Measurements from ENCODE around the gene CNPY1.

CNPY1 gene

DNA sequence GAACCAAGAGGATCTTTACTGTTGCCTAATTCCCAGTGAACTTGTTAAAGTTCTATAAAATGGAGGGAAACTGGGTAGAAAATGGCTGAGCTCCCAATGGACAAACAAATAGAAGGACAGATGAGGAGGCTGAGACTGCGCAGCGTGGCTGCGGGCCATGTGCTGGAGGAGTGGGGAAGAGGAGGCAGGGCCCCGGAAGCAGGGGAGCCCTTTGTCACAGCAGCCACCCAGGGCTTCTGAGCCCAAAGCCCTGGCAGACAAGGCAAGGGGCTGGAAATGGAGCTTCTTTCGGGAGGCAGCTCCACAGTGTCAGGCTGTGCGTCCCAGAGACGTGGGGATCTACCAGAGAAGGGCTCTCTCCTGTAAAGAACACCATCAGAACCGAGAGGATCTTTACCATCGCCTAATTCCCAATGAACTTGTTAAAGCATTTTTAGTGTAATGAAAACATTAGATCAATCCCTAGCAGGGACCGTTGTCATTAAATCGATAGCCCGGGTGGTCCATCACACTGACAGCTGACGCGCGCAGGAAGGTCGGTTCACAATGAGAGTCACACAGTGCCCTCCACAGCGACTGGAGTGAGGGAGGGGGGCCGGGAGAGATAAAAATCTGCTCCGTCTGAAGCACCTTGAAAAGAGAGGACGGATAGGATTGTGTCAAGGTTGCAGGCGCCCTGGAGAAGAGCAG, 14.0 kb upstream of the CNPY1 start:
- Histone ChIP-seq H3K27me3 (replicated peaks; ENCODE audit: control insufficient read depth, insufficient read depth, low read length) (peaks cover 2% of the 10 kb centered on the region), H3K4me3 (replicated peaks; ENCODE audit: low read depth, low read length) (no peak overlapping the region), H3K36me3 (ENCODE audit: control insufficient read depth, insufficient read depth, low read length) (no peaks in the 10 kb centered on the region)
- no peak for DNase-seq (ENCODE audit: extremely low read depth, insufficient read length)
- TF ChIP-seq, protein P1, sequence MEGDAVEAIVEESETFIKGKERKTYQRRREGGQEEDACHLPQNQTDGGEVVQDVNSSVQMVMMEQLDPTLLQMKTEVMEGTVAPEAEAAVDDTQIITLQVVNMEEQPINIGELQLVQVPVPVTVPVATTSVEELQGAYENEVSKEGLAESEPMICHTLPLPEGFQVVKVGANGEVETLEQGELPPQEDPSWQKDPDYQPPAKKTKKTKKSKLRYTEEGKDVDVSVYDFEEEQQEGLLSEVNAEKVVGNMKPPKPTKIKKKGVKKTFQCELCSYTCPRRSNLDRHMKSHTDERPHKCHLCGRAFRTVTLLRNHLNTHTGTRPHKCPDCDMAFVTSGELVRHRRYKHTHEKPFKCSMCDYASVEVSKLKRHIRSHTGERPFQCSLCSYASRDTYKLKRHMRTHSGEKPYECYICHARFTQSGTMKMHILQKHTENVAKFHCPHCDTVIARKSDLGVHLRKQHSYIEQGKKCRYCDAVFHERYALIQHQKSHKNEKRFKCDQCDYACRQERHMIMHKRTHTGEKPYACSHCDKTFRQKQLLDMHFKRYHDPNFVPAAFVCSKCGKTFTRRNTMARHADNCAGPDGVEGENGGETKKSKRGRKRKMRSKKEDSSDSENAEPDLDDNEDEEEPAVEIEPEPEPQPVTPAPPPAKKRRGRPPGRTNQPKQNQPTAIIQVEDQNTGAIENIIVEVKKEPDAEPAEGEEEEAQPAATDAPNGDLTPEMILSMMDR (IDR thresholded peaks at IDR 0.05; ENCODE audit: insufficient read depth, low read length, poor library complexity, severe bottlenecking): no peak

DNA sequence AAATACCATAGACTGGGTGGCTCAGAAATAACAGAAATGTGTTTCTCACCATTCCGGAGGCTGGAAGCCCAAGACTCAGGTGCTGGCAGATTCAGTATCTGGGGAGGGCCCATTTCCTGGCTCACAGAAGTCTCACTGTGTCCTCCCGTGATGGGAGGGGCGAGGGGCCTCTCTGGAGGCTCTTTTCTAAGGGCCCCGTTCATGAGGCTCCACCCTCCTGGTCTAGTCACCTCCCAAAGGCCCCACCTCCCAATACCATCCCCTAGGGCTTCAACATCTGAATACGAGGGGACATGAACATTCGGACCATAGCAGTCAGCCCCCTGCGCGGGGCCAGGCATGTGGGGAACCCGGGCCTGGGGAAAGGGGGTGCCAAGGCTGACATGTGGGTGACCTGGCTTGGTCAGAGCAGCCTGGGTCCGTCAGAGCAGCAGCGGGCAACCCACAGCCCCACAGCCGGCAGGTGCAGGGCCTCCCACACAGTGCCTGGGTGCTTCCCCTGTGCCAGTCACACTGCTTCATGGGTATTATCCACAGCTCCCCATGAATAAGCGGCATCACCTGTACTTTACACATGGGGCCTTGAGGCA, 13.3 kb upstream of the CNPY1 start:
- H3K4me3 ChIP-seq (replicated peaks; ENCODE audit: low read depth, low read length): no peak overlapping the region
- peaks cover 2% of the 10 kb centered on the region for H3K27me3 ChIP-seq (replicated peaks; ENCODE audit: control insufficient read depth, insufficient read depth, low read length)
- H3K36me3 ChIP-seq (ENCODE audit: control insufficient read depth, insufficient read depth, low read length): no peaks in the 10 kb centered on the region
- DNase-seq (ENCODE audit: extremely low read depth, insufficient read length): no peak
- TF ChIP-seq, protein P1 (IDR thresholded peaks at IDR 0.05; ENCODE audit: insufficient read depth, low read length, poor library complexity, severe bottlenecking): no peak

DNA sequence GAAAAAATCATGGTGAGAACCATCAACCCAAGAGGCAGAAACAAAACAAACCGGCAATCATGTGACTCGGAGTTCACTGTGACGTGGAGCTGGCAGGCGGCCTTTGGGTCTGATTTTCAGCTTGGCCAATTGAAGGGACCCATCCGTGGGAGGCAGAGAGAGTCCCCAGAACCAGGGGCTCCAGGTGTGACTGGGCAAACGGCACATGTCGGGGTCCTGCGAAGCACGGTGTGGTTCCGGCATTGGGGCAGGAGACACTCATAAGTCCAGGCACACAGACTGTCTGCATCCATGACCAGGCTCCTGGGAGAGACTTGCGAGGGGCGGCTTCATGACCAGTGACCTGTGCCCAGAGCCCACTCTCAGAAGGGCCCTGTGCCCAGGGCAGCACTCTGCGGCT, 12.6 kb upstream of the CNPY1 start:
- no peaks in the 10 kb centered on the region for H3K36me3 ChIP-seq (ENCODE audit: control insufficient read depth, insufficient read depth, low read length)
- no peak for DNase-seq (ENCODE audit: extremely low read depth, insufficient read length)
- H3K4me3 ChIP-seq (replicated peaks; ENCODE audit: low read depth, low read length): no peak overlapping the region
- peaks cover 2% of the 10 kb centered on the region for H3K27me3 ChIP-seq (replicated peaks; ENCODE audit: control insufficient read depth, insufficient read depth, low read length)
- TF ChIP-seq, protein P1 (IDR thresholded peaks at IDR 0.05; ENCODE audit: insufficient read depth, low read length, poor library complexity, severe bottlenecking): no peak

DNA sequence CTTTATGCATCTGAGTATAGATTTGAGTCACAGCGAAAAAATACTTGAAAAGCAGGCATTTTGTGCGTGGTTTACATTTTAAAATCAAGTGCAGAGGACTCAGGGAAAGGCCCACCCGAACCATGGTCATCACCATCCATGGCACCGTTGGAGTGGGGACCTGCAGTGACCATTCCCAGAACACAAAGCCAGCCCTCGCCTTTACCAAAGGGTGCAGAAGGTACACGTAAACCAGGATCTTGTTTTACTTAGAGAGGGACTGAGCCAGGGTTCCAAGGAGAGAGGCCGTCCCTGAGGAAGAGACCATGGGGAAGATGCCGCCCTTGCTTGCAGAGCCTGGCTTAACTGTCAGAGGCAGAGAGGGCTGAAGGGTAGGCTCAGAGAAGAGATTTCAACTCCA, 12.0 kb upstream of the CNPY1 start:
- TF ChIP-seq, protein P1 (IDR thresholded peaks at IDR 0.05; ENCODE audit: insufficient read depth, low read length, poor library complexity, severe bottlenecking): no peak
- H3K36me3 ChIP-seq (ENCODE audit: control insufficient read depth, insufficient read depth, low read length): no peaks in the 10 kb centered on the region
- H3K27me3 ChIP-seq (replicated peaks; ENCODE audit: control insufficient read depth, insufficient read depth, low read length): peaks cover 2% of the 10 kb centered on the region
- no peak overlapping the region for H3K4me3 ChIP-seq (replicated peaks; ENCODE audit: low read depth, low read length)
- no peak for DNase-seq (ENCODE audit: extremely low read depth, insufficient read length)

DNA sequence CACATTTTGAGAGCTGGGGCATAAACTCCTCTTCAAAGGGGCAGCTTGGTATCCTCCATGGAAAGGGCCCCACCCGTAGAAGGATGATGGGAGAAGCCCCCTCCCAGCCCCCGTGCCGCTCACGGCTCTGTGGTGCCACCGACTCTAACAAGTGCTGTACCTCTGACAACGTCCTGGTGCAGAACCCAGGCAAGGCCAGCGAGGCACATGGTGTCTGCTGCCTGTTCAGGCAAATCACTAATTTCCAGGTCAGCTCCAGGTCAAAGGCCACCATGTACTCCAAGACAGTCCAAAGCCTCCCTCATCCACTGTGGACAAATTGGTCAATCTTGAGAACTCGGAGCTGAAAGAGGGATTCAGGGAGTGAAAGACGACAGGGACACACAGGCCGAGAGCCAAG, 11.4 kb upstream of the CNPY1 start:
- DNase-seq (ENCODE audit: extremely low read depth, insufficient read length): no peak
- TF ChIP-seq, protein P1 (IDR thresholded peaks at IDR 0.05; ENCODE audit: insufficient read depth, low read length, poor library complexity, severe bottlenecking): no peak
- H3K27me3 ChIP-seq (replicated peaks; ENCODE audit: control insufficient read depth, insufficient read depth, low read length): peaks cover 2% of the 10 kb centered on the region

More for the DNA sequence above, 11.4 kb upstream of the CNPY1 start:
- Histone ChIP-seq H3K36me3 (ENCODE audit: control insufficient read depth, insufficient read depth, low read length) (no peaks in the 10 kb centered on the region), H3K4me3 (replicated peaks; ENCODE audit: low read depth, low read length) (no peak overlapping the region)
